GM23248 (cell line): ENCODE measurements around the gene STOM. TPM values are rescaled to one million over a fixed set of nuclear protein-coding genes. Genes with fewer than 3 reads are reported as not detected.
A peak's percentile ranks its signal among the peaks of the same experiment; 100 is the strongest.

Experiments
- DNase-seq: peaks from one replicate; pipeline ENCODE4 v3.0.0-alpha.2; 2015
- H2AFZ ChIP-seq: fragments of 200-600 bp; sonication (generic); 2 replicates; pipeline ENCODE4 v1.6.1; 2016; ENCODE audit warnings: antibody characterized with exemption
- H3F3A ChIP-seq: fragments of 200-600 bp; sonication (generic); 2 replicates; pipeline ENCODE4 v1.6.1; 2016; ENCODE audit warnings: mild to moderate bottlenecking, antibody characterized with exemption, mixed run types; ENCODE audit not compliant: insufficient read depth
- H3K27ac ChIP-seq: fragments of 200-600 bp; sonication (generic); 2 replicates; pipeline ENCODE4 v1.5.1; 2016; ENCODE audit warnings: mild to moderate bottlenecking
- H3K27me3 ChIP-seq: fragments of 200-600 bp; sonication (generic); replicated peaks from 2 replicates; pipeline ENCODE4 v1.6.1; 2016; ENCODE audit warnings: mild to moderate bottlenecking; ENCODE audit not compliant: insufficient read depth
- H3K36me3 ChIP-seq: fragments of 200-600 bp; sonication (generic); 2 replicates; pipeline ENCODE4 v1.6.1; 2016; ENCODE audit warnings: low read depth, mild to moderate bottlenecking
- H3K4me1 ChIP-seq: fragments of 200-600 bp; sonication (generic); 2 replicates; pipeline ENCODE4 v1.6.1; 2016; ENCODE audit warnings: mild to moderate bottlenecking; ENCODE audit not compliant: insufficient read depth
- H3K4me2 ChIP-seq: fragments of 200-600 bp; sonication (generic); one replicate; pipeline ENCODE4 v1.6.1; 2016; ENCODE audit warnings: mild to moderate bottlenecking; ENCODE audit not compliant: unreplicated experiment
- H3K4me3 ChIP-seq: fragments of 200-600 bp; sonication (generic); 2 replicates; pipeline ENCODE4 v1.5.1; 2016; ENCODE audit warnings: mild to moderate bottlenecking
- H3K79me2 ChIP-seq: fragments of 200-600 bp; sonication (generic); 2 replicates; pipeline ENCODE4 v1.6.1; 2016; ENCODE audit warnings: mild to moderate bottlenecking; ENCODE audit not compliant: insufficient read depth
- H3K9ac ChIP-seq: fragments of 200-600 bp; sonication (generic); 2 replicates; pipeline ENCODE4 v1.6.1; 2016; ENCODE audit warnings: mild to moderate bottlenecking
- H3K9me2 ChIP-seq: fragments of 200-600 bp; sonication (generic); 2 replicates; pipeline ENCODE4 v1.6.1; 2016; ENCODE audit warnings: mixed run types, mild to moderate bottlenecking, moderate library complexity; ENCODE audit not compliant: insufficient read depth
- H3K9me3 ChIP-seq: fragments of 200-600 bp; sonication (generic); one replicate; pipeline ENCODE4 v1.6.1; 2017; ENCODE audit warnings: low read depth
- H4K20me1 ChIP-seq: fragments of 200-600 bp; sonication (generic); 2 replicates; pipeline ENCODE4 v1.6.0; 2016; ENCODE audit not compliant: insufficient read depth
- EZH2 ChIP-seq: fragments of 200-600 bp; sonication (generic); IDR thresholded peaks from 2 replicates; pipeline ENCODE4 v1.6.1; 2018; ENCODE audit warnings: antibody characterized with exemption, mild to moderate bottlenecking; ENCODE audit not compliant: insufficient read depth, poor library complexity, severe bottlenecking
- EZH2phosphoT487 ChIP-seq: fragments of 200-600 bp; sonication (generic); IDR thresholded peaks from 2 replicates; pipeline ENCODE4 v1.6.1; 2018; ENCODE audit warnings: antibody characterized with exemption, moderate library complexity, mild to moderate bottlenecking, low read depth; ENCODE audit not compliant: insufficient read depth
- WGBS, 2 experiments: methylation state at CpG; one replicate each; pipeline ENCODE4 v1.1.6; 2015 to 2017; ENCODE audit warnings: low lambda C conversion rate in 2 of 2, low coverage in 1 of 2; ENCODE audit errors: missing lambda C conversion rate in 2 of 2; 5-methylcytosine and 5-hydroxymethylcytosine counted together
- in situ Hi-C: fragments of 300-500 bp; cut with MboI; formaldehyde crosslinking; loops from 2 replicates; pipeline ENCODE4 v1.15.0; 2020
- polyA plus RNA-seq: library from polyadenylated mRNA; unstranded; fragments of >200 nt; fragmentation: Nextera tagmentation; extraction: Ambion mirVana; gene quantifications from 2 replicates; pipeline ENCODE4 v1.2.1, GENCODE V29; 2016
- total RNA-seq: library from RNA; depleted of rRNA; stranded (reverse); fragments of >200 nt; shearing (Covaris generic); gene quantifications from 2 replicates; pipeline ENCODE4 v1.2.3, GENCODE V29; 2014; rRNA removed

The STOM gene
- total and polyA plus RNA-seq, 2 experiments from 2014 or later, result 58.0 to 68.5 TPM

DNA sequence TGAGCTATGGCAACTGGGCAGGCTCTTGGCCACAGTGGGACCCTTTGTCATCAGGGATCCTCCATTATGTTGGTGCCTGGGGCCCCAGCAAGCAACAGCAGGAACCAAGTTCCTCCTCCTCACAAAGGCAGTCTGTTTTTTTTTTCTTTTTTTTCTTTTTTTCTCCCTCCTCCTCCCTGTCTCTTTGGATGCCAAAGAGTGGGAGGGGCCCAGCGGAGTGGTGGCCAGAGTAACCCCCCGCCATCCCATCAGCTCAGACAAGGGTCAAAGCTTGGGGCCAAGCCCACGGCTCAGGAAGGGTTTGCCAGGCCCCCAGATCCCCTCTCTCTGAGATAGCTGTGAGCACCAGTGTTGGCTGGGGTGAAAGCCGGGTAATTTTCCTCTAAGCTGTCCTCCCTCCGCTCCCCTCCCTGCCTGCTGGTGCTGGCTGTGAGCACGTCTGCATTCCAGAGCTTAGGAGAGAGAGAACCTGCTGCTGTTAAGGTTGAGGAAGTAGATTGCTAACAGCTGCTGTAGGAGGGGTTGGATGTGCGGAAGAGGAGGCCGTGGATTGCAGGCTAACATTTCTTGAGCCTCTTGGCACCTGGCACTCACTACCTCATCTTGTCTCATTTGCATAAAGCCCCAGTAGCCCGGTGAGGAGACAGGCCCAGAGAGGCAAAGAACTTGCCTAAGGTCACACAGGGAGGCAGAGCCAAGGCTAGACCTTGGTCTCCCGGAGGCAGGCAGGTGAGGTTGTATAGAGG lies 80.9 kb downstream of the STOM start:
- peaks cover 57% of the 10 kb centered on the region for H3K79me2 ChIP-seq
- peak; percentile 59 for DNase-seq
- H3K4me1 ChIP-seq, result peaks cover 47% of the 10 kb centered on the region
- no peaks in the 10 kb centered on the region for H3K36me3 ChIP-seq
- H3F3A ChIP-seq, result peaks cover 26% of the 10 kb centered on the region
- H3K4me3 ChIP-seq, result no peak overlapping the region
- no peaks in the 10 kb centered on the region for H3K9me2 ChIP-seq
- WGBS, 2 experiments, result 26 to 33% methylated on average over 9 to 10 of the region's 10 CpGs
- in situ Hi-C loops, result no loop called here
- H3K9me3 ChIP-seq, result no peaks in the 10 kb centered on the region
- H3K27ac ChIP-seq, result peak overlapping the region; percentile 99
- peak overlapping the region; percentile 88 for H3K9ac ChIP-seq
- no peaks in the 10 kb centered on the region for H3K27me3 ChIP-seq
- peak overlapping the region; percentile 50 for H3K4me2 ChIP-seq
- TF ChIP-seq EZH2, result no peak
- TF ChIP-seq EZH2phosphoT487, result no peak
- peak overlapping the region; percentile 40 for H2AFZ ChIP-seq
- H4K20me1 ChIP-seq, result no peaks in the 10 kb centered on the region

Other genes with a start within 250 kb of the STOM start
- 25.8 and 28.8 TPM in 2 replicates for gene RAB14, start 168.4 kb downstream of the STOM start, total RNA-seq
- gene RAB14, start 168.4 kb downstream of the STOM start, polyA plus RNA-seq, result 75.9 and 79.5 TPM in 2 replicates
- 387 and 393 TPM in 2 replicates for gene GSN, start 102.1 kb downstream of the STOM start, total RNA-seq
- 258 and 265 TPM in 2 replicates for gene GSN, start 102.1 kb downstream of the STOM start, polyA plus RNA-seq
- gene GGTA1, start 129.6 kb upstream of the STOM start, total RNA-seq, result not detected in 2 replicates
- gene GGTA1, start 129.6 kb upstream of the STOM start, polyA plus RNA-seq, result not detected in 2 replicates